ENCODE data around the gene MAD1L1.
"Not testable (repeated sequence)": the region's sequence is repeated elsewhere in the genome, so short reads cannot be mapped to it uniquely, and the experiment has no call there.

Gene MAD1L1

GRCh38 chr7:1844951-1845390 lies 387.8 kb downstream of the MAD1L1 start:
- in situ Hi-C loops (cut with HindIII; ENCODE audit: low sequenced_read_pairs) = loop anchor here (25.0 kb wide), 1 partner anchor 517 kb away; the partner anchor contains the start of gene EIF3B
- no peak for DNase-seq (ENCODE audit: low read depth)

GRCh38 chr7:1844336-1844950 lies 388.3 kb downstream of the MAD1L1 start:
- in situ Hi-C loops (cut with HindIII; ENCODE audit: low sequenced_read_pairs) = loop anchor here (25.0 kb wide), 1 partner anchor 518 kb away; the partner anchor contains the start of gene EIF3B
- no peak for DNase-seq (ENCODE audit: low read depth)

More at GRCh38 chr7:1844951-1845390, 387.8 kb downstream of the MAD1L1 start:
- no peak overlapping the region for H3K4me3 ChIP-seq (ENCODE audit: low read depth, low read length)
- TF ChIP-seq CTCF (IDR thresholded peaks at IDR 0.05; ENCODE audit: low read depth, low read length, missing control alignments) = no peak

GRCh38 chr7:1843921-1844335 lies 388.8 kb downstream of the MAD1L1 start:
- no peak for DNase-seq (ENCODE audit: low read depth)
- no peak for TF ChIP-seq CTCF (IDR thresholded peaks at IDR 0.05; ENCODE audit: low read depth, low read length, missing control alignments)
- in situ Hi-C loops (cut with HindIII; ENCODE audit: low sequenced_read_pairs) = loop anchor here (25.0 kb wide), 1 partner anchor 518 kb away; the partner anchor contains the start of gene EIF3B
- H3K4me3 ChIP-seq (ENCODE audit: low read depth, low read length) = no peak overlapping the region

More at GRCh38 chr7:1844336-1844950, 388.3 kb downstream of the MAD1L1 start:
- no peak for TF ChIP-seq CTCF (IDR thresholded peaks at IDR 0.05; ENCODE audit: low read depth, low read length, missing control alignments)
- H3K4me3 ChIP-seq (ENCODE audit: low read depth, low read length) = no peak overlapping the region

- DNase-seq (ENCODE audit: low read depth) = peak; percentile 19
- no peak overlapping the region for H3K4me3 ChIP-seq (ENCODE audit: low read depth, low read length)
- in situ Hi-C loops (cut with HindIII; ENCODE audit: low sequenced_read_pairs) = loop anchor here (25.0 kb wide), 1 partner anchor 519 kb away; the partner anchor contains the start of gene EIF3B
- no peak for TF ChIP-seq CTCF (IDR thresholded peaks at IDR 0.05; ENCODE audit: low read depth, low read length, missing control alignments)
Observed at GRCh38 chr7:1843271-1843861, 389.4 kb downstream of the MAD1L1 start.

- in situ Hi-C loops (cut with HindIII; ENCODE audit: low sequenced_read_pairs) = loop anchor here (25.0 kb wide), 1 partner anchor 520 kb away; the partner anchor contains the start of gene EIF3B
- no peak for DNase-seq (ENCODE audit: low read depth)
- H3K4me3 ChIP-seq (ENCODE audit: low read depth, low read length) = no peak overlapping the region
- TF ChIP-seq CTCF (IDR thresholded peaks at IDR 0.05; ENCODE audit: low read depth, low read length, missing control alignments) = no peak
Observed at GRCh38 chr7:1842321-1843221, 390.2 kb downstream of the MAD1L1 start.

- in situ Hi-C loops (cut with HindIII; ENCODE audit: low sequenced_read_pairs) = loop anchor here (25.0 kb wide), 1 partner anchor 521 kb away; the partner anchor contains the start of gene EIF3B
- DNase-seq (ENCODE audit: low read depth); H3K4me3 ChIP-seq (ENCODE audit: low read depth, low read length): not testable (repeated sequence)
Observed at GRCh38 chr7:1841286-1842021, 391.3 kb downstream of the MAD1L1 start.

GRCh38 chr7:1840744-1841143 lies 392.0 kb downstream of the MAD1L1 start:
- in situ Hi-C loops (cut with HindIII; ENCODE audit: low sequenced_read_pairs) = loop anchor here (25.0 kb wide), 1 partner anchor 522 kb away; the partner anchor contains the start of gene EIF3B
- not testable (repeated sequence) for DNase-seq (ENCODE audit: low read depth); H3K4me3 ChIP-seq (ENCODE audit: low read depth, low read length)

Data from astrocyte of the cerebellum (primary cell).